H9 (cell line): ENCODE results near the gene TMCC3. TPM values are rescaled to one million over a fixed set of nuclear protein-coding genes. Genes with fewer than 3 reads are reported as not detected.

Experiments used
- DNase-seq: peaks from one replicate; pipeline ENCODE4 v3.0.0-alpha.2; 2017
- H2AFZ ChIP-seq: one replicate; pipeline ENCODE4 v1.6.1; 2013; ENCODE audit warnings: mild to moderate bottlenecking, low read length, control low read depth, moderate library complexity
- H2AK5ac ChIP-seq: 2 replicates; pipeline ENCODE4 v1.6.1; 2013; ENCODE audit warnings: low read length, control low read depth, mixed read lengths; ENCODE audit not compliant: insufficient read length
- H2BK120ac ChIP-seq: one replicate; pipeline ENCODE4 v1.6.1; 2013; ENCODE audit warnings: low read depth, mild to moderate bottlenecking, low read length, control low read depth, inconsistent platforms; ENCODE audit not compliant: poor library complexity, severe bottlenecking
- H2BK12ac ChIP-seq: 2 replicates; pipeline ENCODE4 v1.6.1; 2013; ENCODE audit warnings: low read length, control low read depth, mixed read lengths, low read depth; ENCODE audit not compliant: insufficient read length
- H2BK15ac ChIP-seq: 2 replicates; pipeline ENCODE4 v1.6.1; 2013; ENCODE audit warnings: low read depth, low read length, control low read depth
- H2BK20ac ChIP-seq: one replicate; pipeline ENCODE4 v1.6.1; 2013; ENCODE audit warnings: low read depth, mild to moderate bottlenecking, low read length, control low read depth, inconsistent platforms; ENCODE audit not compliant: poor library complexity, severe bottlenecking
- H2BK5ac ChIP-seq: 2 replicates; pipeline ENCODE4 v1.6.1; 2013; ENCODE audit warnings: low read length, control low read depth, mixed read lengths; ENCODE audit not compliant: insufficient read length
- H3K14ac ChIP-seq: 2 replicates; pipeline ENCODE4 v1.6.1; 2013; ENCODE audit warnings: low read length, control low read depth; ENCODE audit not compliant: insufficient read depth
- H3K18ac ChIP-seq: 2 replicates; pipeline ENCODE4 v1.6.1; 2013; ENCODE audit warnings: low read depth, mild to moderate bottlenecking, mixed read lengths, low read length, control low read depth; ENCODE audit not compliant: insufficient read length
- H3K23ac ChIP-seq: 2 replicates; pipeline ENCODE4 v1.6.1; 2013; ENCODE audit warnings: low read length, control low read depth, mixed read lengths, low read depth; ENCODE audit not compliant: insufficient read length
- H3K23me2 ChIP-seq: 2 replicates; pipeline ENCODE4 v1.6.1; 2013; ENCODE audit warnings: low read depth, mild to moderate bottlenecking, mixed read lengths, low read length, control low read depth; ENCODE audit not compliant: insufficient read length, poor library complexity, severe bottlenecking
- H3K27ac ChIP-seq: 2 replicates; pipeline ENCODE4 v1.5.1; 2013; ENCODE audit warnings: low read length, control low read depth, mixed read lengths, low read depth; ENCODE audit not compliant: insufficient read length
- H3K27me3 ChIP-seq: 2 replicates; pipeline ENCODE4 v1.6.1; 2013; ENCODE audit warnings: low read length, control low read depth, inconsistent platforms; ENCODE audit not compliant: insufficient read depth
- H3K4ac ChIP-seq: 2 replicates; pipeline ENCODE4 v1.6.1; 2013; ENCODE audit warnings: low read depth, mild to moderate bottlenecking, control low read depth, inconsistent platforms, low read length, moderate library complexity
- H3K4me1 ChIP-seq: 2 replicates; pipeline ENCODE4 v1.6.1; 2013; ENCODE audit warnings: low read length, control low read depth, inconsistent platforms; ENCODE audit not compliant: insufficient read depth
- H3K4me2 ChIP-seq: 2 replicates; pipeline ENCODE4 v1.6.1; 2013; ENCODE audit warnings: low read length, control low read depth, mixed read lengths; ENCODE audit not compliant: insufficient read length, insufficient read depth
- H3K56ac ChIP-seq: 2 replicates; pipeline ENCODE4 v1.6.1; 2013; ENCODE audit warnings: low read depth, mild to moderate bottlenecking, mixed read lengths, low read length, control low read depth; ENCODE audit not compliant: insufficient read length
- H3K79me1 ChIP-seq: 2 replicates; pipeline ENCODE4 v1.6.1; 2013; ENCODE audit warnings: low read depth, mild to moderate bottlenecking, moderate library complexity, low read length, control low read depth, inconsistent platforms; ENCODE audit not compliant: insufficient read depth, poor library complexity, severe bottlenecking
- H3K79me2 ChIP-seq: 2 replicates; pipeline ENCODE4 v1.6.1; 2013; ENCODE audit warnings: low read length, control low read depth, inconsistent platforms; ENCODE audit not compliant: insufficient read depth
- H3K9ac ChIP-seq: 2 replicates; pipeline ENCODE4 v1.6.1; 2013; ENCODE audit warnings: low read length, control low read depth, mixed read lengths; ENCODE audit not compliant: insufficient read length; ENCODE audit errors: extremely low read depth
- H3K9me3 ChIP-seq: one replicate; pipeline ENCODE4 v1.6.1; 2013; ENCODE audit warnings: low read depth, low read length, inconsistent platforms; ENCODE audit not compliant: control insufficient read depth
- H3T11ph ChIP-seq: one replicate; pipeline ENCODE4 v1.6.1; 2013; ENCODE audit warnings: mild to moderate bottlenecking, low read length, control low read depth, inconsistent platforms
- H4K20me1 ChIP-seq: one replicate; pipeline ENCODE4 v1.6.1; 2013; ENCODE audit not compliant: control insufficient read depth, insufficient read length, insufficient read depth
- H4K5ac ChIP-seq: 2 replicates; pipeline ENCODE4 v1.6.1; 2013; ENCODE audit warnings: low read depth, mild to moderate bottlenecking, mixed read lengths, low read length, control low read depth; ENCODE audit not compliant: insufficient read length
- H4K8ac ChIP-seq: replicated peaks from 2 replicates; pipeline ENCODE4 v1.6.1; 2013; ENCODE audit warnings: low read length, control low read depth, mixed read lengths, low read depth; ENCODE audit not compliant: insufficient read length
- H4K91ac ChIP-seq: 2 replicates; pipeline ENCODE4 v1.6.1; 2013; ENCODE audit warnings: low read depth, mild to moderate bottlenecking, moderate library complexity, mixed read lengths, low read length, control low read depth; ENCODE audit not compliant: insufficient read length
- H3K27ac Mint-ChIP-seq, 3 experiments: 2 replicates in 2 of 3; 3 replicates in 1 of 3; pipeline ENCODE4 v1.8.0; 2020 to 2021; ENCODE audit warnings: mixed read lengths in 3 of 3, mild to moderate bottlenecking in 1 of 3, moderate library complexity in 1 of 3
- H3K27me3 Mint-ChIP-seq: 2 replicates; pipeline ENCODE4 v1.8.0; 2021; ENCODE audit warnings: low read depth, mild to moderate bottlenecking, moderate library complexity, mixed read lengths
- H3K36me3 Mint-ChIP-seq, 3 experiments: 2 replicates in 2 of 3; 3 replicates in 1 of 3; pipeline ENCODE4 v1.8.0; 2020 to 2021; ENCODE audit warnings: low read depth in 3 of 3, mixed read lengths in 3 of 3; ENCODE audit not compliant: insufficient read depth in 1 of 3
- H3K4me1 Mint-ChIP-seq, 2 experiments: 2 replicates each; pipeline ENCODE4 v1.8.0; 2020; ENCODE audit warnings: mixed read lengths in 2 of 2
- H3K4me3 Mint-ChIP-seq, 2 experiments: 2 replicates in 1 of 2; 3 replicates in 1 of 2; pipeline ENCODE4 v1.8.0; 2020 to 2021; ENCODE audit warnings: mild to moderate bottlenecking in 2 of 2, mixed read lengths in 2 of 2, moderate library complexity in 1 of 2
- H3K9me3 Mint-ChIP-seq, 2 experiments: 2 replicates in 1 of 2; 3 replicates in 1 of 2; pipeline ENCODE4 v1.8.0; 2020; ENCODE audit warnings: mild to moderate bottlenecking in 2 of 2, mixed read lengths in 2 of 2, moderate library complexity in 1 of 2
- WGBS: extraction: QIAGEN DNeasy Blood & Tissue Kit; methylation state at CpG from one replicate; pipeline ENCODE4 v1.1.7; 2013; ENCODE audit warnings: missing lambda C conversion rate, low lambda C conversion rate, mixed read lengths; ENCODE audit not compliant: insufficient read length; ENCODE audit errors: extremely low coverage; 5-methylcytosine and 5-hydroxymethylcytosine counted together
- total RNA-seq: library from RNA; stranded (reverse); gene quantifications from 2 replicates; pipeline ENCODE4 v1.2.1, GENCODE V29; 2021
- TF ChIP-seq, protein P1 (sequence below): fragments of 200-600 bp; sonication (generic); conservative IDR thresholded peaks from 3 replicates; pipeline ENCODE4 v1.8.0; 2021; ENCODE audit warnings: antibody characterized with exemption, mild to moderate bottlenecking

Gene TMCC3
- total RNA-seq, 1 experiment from 2014 or later: 0.87 TPM

DNA sequence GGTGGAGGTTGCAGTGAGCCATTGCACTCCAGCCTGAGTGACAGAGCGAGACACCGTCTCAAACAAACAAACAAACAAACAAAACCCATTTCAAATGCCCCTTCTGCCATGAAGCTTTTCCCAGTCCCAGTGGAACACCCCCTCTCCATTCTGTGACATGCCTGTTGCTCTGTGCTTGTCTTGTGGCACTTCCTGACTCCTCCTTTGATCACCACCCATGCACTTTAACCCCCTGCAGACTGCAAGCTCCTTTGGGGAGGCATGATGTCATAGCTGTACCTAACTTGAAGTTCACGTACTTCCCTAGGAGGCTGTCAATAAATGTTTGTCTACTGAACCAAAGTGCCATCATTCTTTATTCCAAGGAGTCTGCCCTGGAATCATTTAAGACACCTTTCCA is 64.7 kb downstream of the TMCC3 start:
- no peak overlapping the region for H3K56ac ChIP-seq
- no peaks in the 10 kb centered on the region for H3K27me3 ChIP-seq
- H2AFZ ChIP-seq: no peak overlapping the region
- no peaks in the 10 kb centered on the region for H4K20me1 ChIP-seq
- H3K27ac ChIP-seq: no peak overlapping the region
- no peak overlapping the region for H3K4me3 Mint-ChIP-seq
- no peak overlapping the region for H4K91ac ChIP-seq
- H3K27me3 Mint-ChIP-seq: no peaks in the 10 kb centered on the region; the same call in 1 of the 2 replicates
- H2BK5ac ChIP-seq: no peak overlapping the region
- H3K79me1 ChIP-seq: no peaks in the 10 kb centered on the region
- H3K14ac ChIP-seq: no peak overlapping the region
- H3K4me2 ChIP-seq: no peak overlapping the region
- no peak overlapping the region for H3T11ph ChIP-seq
- WGBS: no CpG with 5 or more reads among the region's 3 CpGs
- no peak overlapping the region for H3K4ac ChIP-seq
- no peak overlapping the region for H3K18ac ChIP-seq
- H3K23me2 ChIP-seq: no peaks in the 10 kb centered on the region
- no peaks in the 10 kb centered on the region for H3K9me3 ChIP-seq
- 0 out of 7 replicates have a peak overlapping the region, but pooled peaks of 1 of the 3 experiments have one; percentile 6 for H3K27ac Mint-ChIP-seq
- no peak overlapping the region for H3K23ac ChIP-seq
- H2BK20ac ChIP-seq: no peak overlapping the region
- no peaks in the 10 kb centered on the region for H3K79me2 ChIP-seq
- no peak overlapping the region for H2AK5ac ChIP-seq
- no peak overlapping the region for H4K5ac ChIP-seq
- no peaks in the 10 kb centered on the region for H3K9me3 Mint-ChIP-seq
- no peak overlapping the region for H2BK120ac ChIP-seq
- peaks cover 8 to 20% of the 10 kb centered on the region in 2 experiments for H3K4me1 Mint-ChIP-seq
- H3K36me3 Mint-ChIP-seq: no peaks in the 10 kb centered on the region
- no peak overlapping the region for H2BK12ac ChIP-seq
- TF ChIP-seq, protein P1, sequence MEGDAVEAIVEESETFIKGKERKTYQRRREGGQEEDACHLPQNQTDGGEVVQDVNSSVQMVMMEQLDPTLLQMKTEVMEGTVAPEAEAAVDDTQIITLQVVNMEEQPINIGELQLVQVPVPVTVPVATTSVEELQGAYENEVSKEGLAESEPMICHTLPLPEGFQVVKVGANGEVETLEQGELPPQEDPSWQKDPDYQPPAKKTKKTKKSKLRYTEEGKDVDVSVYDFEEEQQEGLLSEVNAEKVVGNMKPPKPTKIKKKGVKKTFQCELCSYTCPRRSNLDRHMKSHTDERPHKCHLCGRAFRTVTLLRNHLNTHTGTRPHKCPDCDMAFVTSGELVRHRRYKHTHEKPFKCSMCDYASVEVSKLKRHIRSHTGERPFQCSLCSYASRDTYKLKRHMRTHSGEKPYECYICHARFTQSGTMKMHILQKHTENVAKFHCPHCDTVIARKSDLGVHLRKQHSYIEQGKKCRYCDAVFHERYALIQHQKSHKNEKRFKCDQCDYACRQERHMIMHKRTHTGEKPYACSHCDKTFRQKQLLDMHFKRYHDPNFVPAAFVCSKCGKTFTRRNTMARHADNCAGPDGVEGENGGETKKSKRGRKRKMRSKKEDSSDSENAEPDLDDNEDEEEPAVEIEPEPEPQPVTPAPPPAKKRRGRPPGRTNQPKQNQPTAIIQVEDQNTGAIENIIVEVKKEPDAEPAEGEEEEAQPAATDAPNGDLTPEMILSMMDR: no peak
- no peak for DNase-seq
- no peak overlapping the region for H2BK15ac ChIP-seq
- H4K8ac ChIP-seq: no peak overlapping the region
- H3K4me1 ChIP-seq: no peaks in the 10 kb centered on the region
- H3K9ac ChIP-seq: no peak overlapping the region
